SK-N-SH (cell line): ENCODE measurements around the gene B3GNT3.

Experiments
- CHD2 ChIP-seq: fragments of 150-350 bp; IDR thresholded peaks from 2 replicates; pipeline ENCODE4 v1.6.1; 2018; ENCODE audit warnings: low read length; ENCODE audit not compliant: partially characterized antibody
- CTCF ChIP-seq: fragments of 200-600 bp; sonication (generic); IDR thresholded peaks from 2 replicates; pipeline ENCODE4 v1.6.1; 2017; ENCODE audit warnings: antibody characterized with exemption, mild to moderate bottlenecking, moderate library complexity
- EP300 ChIP-seq, 2 experiments: IDR thresholded peaks; 2 replicates each; pipeline versions ENCODE4 v1.4.0 to v1.6.1; 2012; ENCODE audit warnings: borderline replicate concordance in 1 of 2, low read depth in 1 of 2, low read length in 1 of 2
- FOSL2 ChIP-seq: IDR thresholded peaks from 2 replicates; pipeline ENCODE4 v1.4.0; 2012; ENCODE audit warnings: low read depth, mild to moderate bottlenecking, moderate library complexity, borderline replicate concordance
- GATA2 ChIP-seq: sonication (generic); formaldehyde crosslinking; IDR thresholded peaks from 2 replicates; pipeline ENCODE4 v1.5.0; 2020; ENCODE audit warnings: mild to moderate bottlenecking, missing genetic modification reagents
- MEF2A ChIP-seq: IDR thresholded peaks from 2 replicates; pipeline ENCODE4 v1.4.0; 2012; ENCODE audit warnings: low read depth, borderline replicate concordance
- MXI1 ChIP-seq: IDR thresholded peaks from 2 replicates; pipeline ENCODE4 v1.6.1; 2012; ENCODE audit warnings: mild to moderate bottlenecking, low read depth, low read length, improper control_type of control experiment
- NRF1 ChIP-seq: IDR thresholded peaks from 2 replicates; pipeline ENCODE4 v1.6.1; 2012; ENCODE audit warnings: low read depth, mild to moderate bottlenecking, low read length
- REST ChIP-seq: IDR thresholded peaks from 2 replicates; pipeline ENCODE4 v1.6.1; 2012; ENCODE audit warnings: mild to moderate bottlenecking, low read depth, low read length, moderate library complexity
- TCF12 ChIP-seq: IDR thresholded peaks from 2 replicates; pipeline ENCODE4 v1.4.0; 2012
- USF1 ChIP-seq: IDR thresholded peaks from 2 replicates; pipeline ENCODE4 v1.4.0; 2012; ENCODE audit warnings: low read depth, borderline replicate concordance

GRCh38 chr19:17834350-17835181 lies 39.6 kb downstream of the B3GNT3 start:
- no peak for TF ChIP-seq MXI1
- no peak for TF ChIP-seq CTCF
- no peak for TF ChIP-seq NRF1
- TF ChIP-seq CHD2, result no peak
- no peak for TF ChIP-seq FOSL2
- TF ChIP-seq TCF12, result no peak
- no peak for TF ChIP-seq GATA2 (CRISPR knock-in tag)
- no peak for TF ChIP-seq MEF2A
- TF ChIP-seq EP300 (IDR thresholded peaks at IDR 0.05; ENCODE audit: borderline replicate concordance in 1 of 2, low read depth in 1 of 2, low read length in 1 of 2), result no peak
- TF ChIP-seq USF1, result no peak
- no peak for TF ChIP-seq REST
